HL-60 (cell line): ENCODE results near the gene HSBP1L1.

ENCODE experiments used
- DNase-seq, 2 experiments: peaks; one replicate each; pipeline ENCODE4 v3.0.0-alpha.2; 2010 to 2020; ENCODE audit warnings: low read depth in 1 of 2, low spot score in 1 of 2
- H3K27ac ChIP-seq: fragments of 250-450 bp; sonication (Bioruptor Pico); replicated peaks from 2 replicates; pipeline ENCODE4 v1.5.1; 2020; ENCODE audit warnings: mild to moderate bottlenecking, moderate library complexity
- H3K27me3 ChIP-seq: fragments of 250-450 bp; sonication (Bioruptor Pico); 2 replicates; pipeline ENCODE4 v1.5.1; 2021; ENCODE audit warnings: mild to moderate bottlenecking, moderate library complexity; ENCODE audit not compliant: insufficient read depth, poor library complexity, severe bottlenecking
- H3K4me3 ChIP-seq: replicated peaks from 2 replicates; pipeline ENCODE4 v1.5.1; 2011; ENCODE audit warnings: mild to moderate bottlenecking, control low read depth, low read length; ENCODE audit not compliant: insufficient read depth
- CTCF ChIP-seq: IDR thresholded peaks from one replicate; pipeline ENCODE4 v1.5.1; 2011; ENCODE audit warnings: low read length, control low read depth, inconsistent platforms; ENCODE audit not compliant: insufficient read depth
- GABPA ChIP-seq: IDR thresholded peaks from 2 replicates; pipeline ENCODE4 v1.6.1; 2012; ENCODE audit warnings: low read depth
- POLR2AphosphoS5 ChIP-seq: IDR thresholded peaks from 2 replicates; pipeline ENCODE4 v1.6.1; 2012; ENCODE audit warnings: low read depth
- REST ChIP-seq: IDR thresholded peaks from 2 replicates; pipeline ENCODE4 v1.6.1; 2012; ENCODE audit warnings: low read depth; ENCODE audit not compliant: insufficient replicate concordance
- SPI1 ChIP-seq: IDR thresholded peaks from 2 replicates; pipeline ENCODE4 v1.6.1; 2012; ENCODE audit warnings: low read depth, mild to moderate bottlenecking, borderline replicate concordance

Gene HSBP1L1

DNA sequence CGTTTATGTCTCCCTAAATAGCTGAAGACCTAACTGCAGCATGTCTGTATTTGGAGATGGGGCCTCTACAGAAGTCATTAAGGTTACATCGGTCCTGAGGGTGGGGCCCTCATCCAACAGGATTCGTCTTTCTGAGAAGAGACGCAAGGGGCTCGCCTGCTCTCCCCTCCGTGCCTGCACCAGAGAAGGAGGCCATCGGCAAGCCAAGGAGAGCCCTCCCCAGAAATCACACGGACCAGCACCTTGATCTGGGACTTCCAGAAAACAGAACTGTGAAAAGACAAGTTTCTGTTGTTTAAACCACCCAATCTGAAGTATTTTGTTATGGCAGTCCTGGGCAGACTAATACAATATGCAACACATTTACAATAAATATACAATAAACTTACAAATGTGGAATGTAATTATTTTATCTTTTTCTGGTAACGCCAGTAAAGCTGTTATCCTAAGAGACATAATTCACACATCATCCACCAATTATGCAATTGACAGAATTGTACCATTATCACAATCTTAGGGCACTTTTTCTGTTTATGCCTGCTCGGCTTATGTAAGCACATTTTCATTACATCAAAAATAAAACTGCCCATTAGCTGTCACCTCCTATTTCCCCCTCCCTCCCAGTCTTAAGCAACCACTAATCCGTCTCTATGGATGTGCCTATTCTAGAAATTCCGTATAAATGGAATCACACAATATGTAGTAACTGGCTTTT is 6.1 kb downstream of the HSBP1L1 start:
- Histone ChIP-seq H3K4me3 (no peak overlapping the region), H3K27ac (no peak overlapping the region), H3K27me3 (no peaks in the 10 kb centered on the region)
- DNase-seq = no peak
- TF ChIP-seq GABPA = no peak
- no peak for TF ChIP-seq CTCF
- no peak for TF ChIP-seq SPI1
- no peak for TF ChIP-seq REST
- no peak for TF ChIP-seq POLR2AphosphoS5

DNA sequence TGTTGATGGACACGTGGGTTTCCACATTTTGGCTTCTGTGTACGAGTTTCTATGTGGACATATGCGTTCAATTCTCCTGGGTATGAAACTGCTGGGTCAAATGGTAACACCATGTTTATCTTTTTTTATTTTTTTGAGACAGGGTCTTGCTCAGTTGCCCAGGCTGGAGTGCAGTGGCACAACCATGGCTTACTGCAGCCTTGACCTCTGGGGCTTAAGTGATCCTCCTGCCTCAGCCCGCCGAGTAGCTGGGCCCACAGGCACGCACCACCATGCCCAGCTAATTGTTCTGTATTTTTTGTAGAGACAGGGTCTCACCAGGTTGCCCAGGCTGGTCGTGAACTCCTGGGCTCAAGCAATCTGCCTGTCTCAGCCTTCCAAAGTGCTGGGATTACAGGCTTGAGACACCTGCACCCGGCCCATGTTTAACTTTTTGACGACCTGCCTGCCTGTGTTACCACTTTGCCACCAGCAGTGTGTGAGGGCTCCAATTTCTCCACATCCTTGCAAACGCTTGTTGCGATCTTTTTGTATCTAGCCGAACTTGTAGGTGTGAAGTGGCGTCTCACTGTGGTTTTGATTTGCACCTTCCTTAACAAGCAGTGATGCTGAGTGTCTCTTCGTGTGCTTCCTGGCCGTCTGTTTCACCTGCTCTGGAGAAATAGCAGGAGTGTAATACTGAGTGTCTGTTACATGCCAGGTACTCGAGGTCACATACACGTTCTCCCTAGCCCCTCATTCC is 6.9 kb downstream of the HSBP1L1 start:
- no peak for DNase-seq
- Histone ChIP-seq H3K27ac (no peak overlapping the region), H3K4me3 (no peak overlapping the region), H3K27me3 (no peaks in the 10 kb centered on the region)
- TF ChIP-seq GABPA (no peak), REST (no peak), CTCF (no peak), POLR2AphosphoS5 (no peak; the same call in none of the 2 replicates), SPI1 (no peak)

DNA sequence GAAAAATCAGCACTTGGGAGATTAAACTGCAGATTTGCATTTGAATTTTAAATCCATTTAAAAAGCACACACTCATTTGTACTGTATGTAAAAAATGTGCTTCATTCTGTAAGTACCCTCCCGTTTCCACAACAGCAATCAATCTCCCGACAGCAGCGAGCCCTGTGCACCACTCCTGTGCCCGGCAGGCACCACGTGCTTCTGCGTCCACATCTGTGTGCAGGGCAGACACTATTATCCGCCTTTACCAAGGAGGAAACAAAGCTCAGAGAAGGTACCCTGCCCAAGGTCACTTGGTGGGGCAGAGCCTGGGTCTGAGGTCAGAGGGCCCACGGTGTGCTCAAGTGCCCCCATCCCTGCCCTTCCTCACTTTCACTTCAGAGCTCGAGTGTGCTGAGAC is 7.5 kb downstream of the HSBP1L1 start:
- Histone ChIP-seq H3K27ac (no peak overlapping the region), H3K27me3 (no peaks in the 10 kb centered on the region), H3K4me3 (no peak overlapping the region)
- DNase-seq = no peak
- TF ChIP-seq GABPA (no peak), SPI1 (no peak), POLR2AphosphoS5 (peak; percentile 37; the same call in 1 of the 2 replicates), CTCF (no peak)
